Neural cell (in vitro differentiated cells): ENCODE measurements around the gene NOL9.

ENCODE experiments used
- CTCF ChIP-seq: fragments of 450-650 bp; IDR thresholded peaks from 2 replicates; pipeline ENCODE4 v1.5.1; 2014; ENCODE audit warnings: antibody characterized with exemption, mild to moderate bottlenecking, moderate library complexity; ENCODE audit not compliant: poor library complexity, severe bottlenecking
- EZH2 ChIP-seq: fragments of 200-600, 300-800 bp; shearing (Covaris generic), sonication (generic); IDR thresholded peaks from 2 replicates; pipeline ENCODE4 v1.6.1; 2014; ENCODE audit warnings: antibody characterized with exemption, low read length, borderline replicate concordance, mild to moderate bottlenecking; ENCODE audit not compliant: insufficient read depth, poor library complexity, severe bottlenecking
- SMC3 ChIP-seq: fragments of 450-650 bp; conservative IDR thresholded peaks from 2 replicates; pipeline ENCODE4 v1.6.1; 2014; ENCODE audit warnings: antibody characterized with exemption, mild to moderate bottlenecking, moderate library complexity; ENCODE audit not compliant: poor library complexity
- TAF1 ChIP-seq: IDR thresholded peaks from 2 replicates; pipeline ENCODE4 v1.6.1; 2012; ENCODE audit warnings: low read depth

GRCh38 chr1:6577831-6578525 lies 23.7 kb upstream of the NOL9 start:
- TF ChIP-seq CTCF (no peak), SMC3 (no peak), EZH2 (no peak), TAF1 (no peak)
